T-helper 2 cell treated with Interferon-gamma antibody and Interleukin-4, amounts not matched to agents 5 μg/mL and 100 μg/mL, for 36 hours (primary cell): ENCODE data around the gene KNSTRN.

ENCODE experiments used
- DNase-seq: peaks from one replicate; pipeline ENCODE4 v3.0.0; 2021; ENCODE audit warnings: low spot score
- H3K27ac Mint-ChIP-seq: one replicate; pipeline ENCODE4 v1.8.0; 2021; ENCODE audit warnings: mild to moderate bottlenecking, mixed read lengths
- H3K27me3 Mint-ChIP-seq: one replicate; pipeline ENCODE4 v1.8.0; 2021; ENCODE audit warnings: low read depth, mixed read lengths
- H3K36me3 Mint-ChIP-seq: one replicate; pipeline ENCODE4 v1.8.0; 2021; ENCODE audit warnings: low read depth, mixed read lengths
- H3K4me1 Mint-ChIP-seq: one replicate; pipeline ENCODE4 v1.8.0; 2021; ENCODE audit warnings: low read depth, mixed read lengths
- H3K4me3 Mint-ChIP-seq: one replicate; pipeline ENCODE4 v1.8.0; 2022; ENCODE audit warnings: mild to moderate bottlenecking, moderate library complexity, mixed read lengths
- H3K9me3 Mint-ChIP-seq: one replicate; pipeline ENCODE4 v1.8.0; 2021; ENCODE audit warnings: mixed read lengths

Gene KNSTRN

GRCh38 chr15:40415226-40415625 lies 32.7 kb downstream of the KNSTRN start:
- H3K4me3 Mint-ChIP-seq = no peak overlapping the region
- peaks cover 48% of the 10 kb centered on the region for H3K36me3 Mint-ChIP-seq
- no peak overlapping the region for H3K27ac Mint-ChIP-seq
- DNase-seq = no peak
- no peaks in the 10 kb centered on the region for H3K27me3 Mint-ChIP-seq
- H3K4me1 Mint-ChIP-seq = peaks cover 2% of the 10 kb centered on the region
- no peaks in the 10 kb centered on the region for H3K9me3 Mint-ChIP-seq

- Mint-ChIP-seq H3K9me3 (no peaks in the 10 kb centered on the region), H3K4me3 (no peak overlapping the region), H3K27me3 (no peaks in the 10 kb centered on the region), H3K27ac (no peak overlapping the region), H3K36me3 (peaks cover 40% of the 10 kb centered on the region), H3K4me1 (peaks cover 2% of the 10 kb centered on the region)
- no peak for DNase-seq
Measured at GRCh38 chr15:40416056-40416455, 33.5 kb downstream of the KNSTRN start.

- Mint-ChIP-seq H3K9me3 (no peaks in the 10 kb centered on the region), H3K27ac (no peak overlapping the region), H3K4me3 (no peak overlapping the region), H3K36me3 (peaks cover 24% of the 10 kb centered on the region), H3K27me3 (no peaks in the 10 kb centered on the region), H3K4me1 (no peaks in the 10 kb centered on the region)
- DNase-seq = no peak
Measured at GRCh38 chr15:40418126-40418525, 35.6 kb downstream of the KNSTRN start.

GRCh38 chr15:40420071-40420713 lies 37.7 kb downstream of the KNSTRN start:
- Mint-ChIP-seq H3K27ac (no peak overlapping the region), H3K27me3 (no peaks in the 10 kb centered on the region), H3K36me3 (peaks cover 12% of the 10 kb centered on the region), H3K4me1 (no peaks in the 10 kb centered on the region), H3K9me3 (no peaks in the 10 kb centered on the region), H3K4me3 (no peak overlapping the region)
- no peak for DNase-seq

- Mint-ChIP-seq H3K27ac (no peak overlapping the region), H3K4me3 (no peak overlapping the region), H3K4me1 (no peaks in the 10 kb centered on the region), H3K9me3 (no peaks in the 10 kb centered on the region), H3K36me3 (peaks cover 7% of the 10 kb centered on the region), H3K27me3 (no peaks in the 10 kb centered on the region)
- no peak for DNase-seq
Measured at GRCh38 chr15:40420793-40421192, 38.3 kb downstream of the KNSTRN start.

- Mint-ChIP-seq H3K36me3 (peaks cover 7% of the 10 kb centered on the region), H3K27me3 (no peaks in the 10 kb centered on the region), H3K4me1 (no peaks in the 10 kb centered on the region), H3K27ac (no peak overlapping the region), H3K9me3 (no peaks in the 10 kb centered on the region), H3K4me3 (no peak overlapping the region)
- peak; percentile 71 for DNase-seq
Measured at GRCh38 chr15:40421246-40422157, 39.0 kb downstream of the KNSTRN start.

- H3K27me3 Mint-ChIP-seq = peaks cover under 1% of the 10 kb centered on the region
- H3K4me1 Mint-ChIP-seq = no peaks in the 10 kb centered on the region
- no peaks in the 10 kb centered on the region for H3K9me3 Mint-ChIP-seq
- H3K27ac Mint-ChIP-seq = no peak overlapping the region
- no peaks in the 10 kb centered on the region for H3K36me3 Mint-ChIP-seq
- no peak overlapping the region for H3K4me3 Mint-ChIP-seq
- DNase-seq = no peak
Measured at GRCh38 chr15:40424483-40425115, 42.1 kb downstream of the KNSTRN start.

GRCh38 chr15:40425681-40426080 lies 43.2 kb downstream of the KNSTRN start:
- H3K36me3 Mint-ChIP-seq = no peaks in the 10 kb centered on the region
- no peak overlapping the region for H3K27ac Mint-ChIP-seq
- peaks cover 2% of the 10 kb centered on the region for H3K27me3 Mint-ChIP-seq
- H3K4me3 Mint-ChIP-seq = no peak overlapping the region
- DNase-seq = no peak
- H3K9me3 Mint-ChIP-seq = no peaks in the 10 kb centered on the region
- no peaks in the 10 kb centered on the region for H3K4me1 Mint-ChIP-seq

GRCh38 chr15:40427188-40427587 lies 44.7 kb downstream of the KNSTRN start:
- peaks cover 2% of the 10 kb centered on the region for H3K27me3 Mint-ChIP-seq
- no peaks in the 10 kb centered on the region for H3K4me1 Mint-ChIP-seq
- no peak for DNase-seq
- no peak overlapping the region for H3K4me3 Mint-ChIP-seq
- no peaks in the 10 kb centered on the region for H3K9me3 Mint-ChIP-seq
- no peaks in the 10 kb centered on the region for H3K36me3 Mint-ChIP-seq
- no peak overlapping the region for H3K27ac Mint-ChIP-seq

GRCh38 chr15:40428185-40428584 lies 45.7 kb downstream of the KNSTRN start:
- H3K36me3 Mint-ChIP-seq = no peaks in the 10 kb centered on the region
- no peak overlapping the region for H3K27ac Mint-ChIP-seq
- H3K27me3 Mint-ChIP-seq = peaks cover 5% of the 10 kb centered on the region
- no peaks in the 10 kb centered on the region for H3K9me3 Mint-ChIP-seq
- H3K4me3 Mint-ChIP-seq = no peak overlapping the region
- no peak for DNase-seq
- H3K4me1 Mint-ChIP-seq = no peaks in the 10 kb centered on the region

- no peaks in the 10 kb centered on the region for H3K4me1 Mint-ChIP-seq
- no peak for DNase-seq
- H3K36me3 Mint-ChIP-seq = no peaks in the 10 kb centered on the region
- no peak overlapping the region for H3K27ac Mint-ChIP-seq
- no peaks in the 10 kb centered on the region for H3K9me3 Mint-ChIP-seq
- H3K27me3 Mint-ChIP-seq = peaks cover 11% of the 10 kb centered on the region
- H3K4me3 Mint-ChIP-seq = no peak overlapping the region
Measured at GRCh38 chr15:40429068-40429710, 46.7 kb downstream of the KNSTRN start.

- peaks cover 23% of the 10 kb centered on the region for H3K27me3 Mint-ChIP-seq
- H3K4me3 Mint-ChIP-seq = no peak overlapping the region
- no peaks in the 10 kb centered on the region for H3K4me1 Mint-ChIP-seq
- no peak overlapping the region for H3K27ac Mint-ChIP-seq
- no peak for DNase-seq
- H3K9me3 Mint-ChIP-seq = no peaks in the 10 kb centered on the region
- no peaks in the 10 kb centered on the region for H3K36me3 Mint-ChIP-seq
Measured at GRCh38 chr15:40430271-40430805, 47.8 kb downstream of the KNSTRN start.

- Mint-ChIP-seq H3K9me3 (no peaks in the 10 kb centered on the region), H3K27ac (no peak overlapping the region), H3K4me3 (no peak overlapping the region), H3K27me3 (peaks cover 66% of the 10 kb centered on the region), H3K36me3 (no peaks in the 10 kb centered on the region), H3K4me1 (peaks cover 15% of the 10 kb centered on the region)
- no peak for DNase-seq
Measured at GRCh38 chr15:40435023-40435709, 52.6 kb downstream of the KNSTRN start.
